HepG2 (cell line): ENCODE results near the gene ARPC1B. TPM values are rescaled to one million over a fixed set of nuclear protein-coding genes. Genes with fewer than 3 reads are reported as not detected.

Experiments used
- CENPBD1 ChIP-seq: sonication (generic); formaldehyde crosslinking; IDR thresholded peaks from 2 replicates; pipeline ENCODE4 v1.8.0; 2022; ENCODE audit warnings: missing genetic modification reagents, low read depth, mild to moderate bottlenecking, borderline replicate concordance
- FOSL2 ChIP-seq: sonication (generic); formaldehyde crosslinking; IDR thresholded peaks from 2 replicates; pipeline ENCODE4 v1.4.0; 2020; ENCODE audit warnings: missing genetic modification reagents
- GABPA ChIP-seq, 2 experiments: IDR thresholded peaks; 2 replicates each; pipeline ENCODE4 v1.6.1; 2011 to 2016; ENCODE audit warnings: low read depth in 2 of 2, low read length in 1 of 2, missing biosample characterization in 1 of 2, missing genetic modification characterization in 1 of 2
- GZF1 ChIP-seq: sonication (generic); formaldehyde crosslinking; IDR thresholded peaks from 2 replicates; pipeline ENCODE4 v1.5.1; 2020; ENCODE audit warnings: mild to moderate bottlenecking, missing genetic modification reagents
- HOXA3 ChIP-seq: sonication (generic); formaldehyde crosslinking; IDR thresholded peaks from 2 replicates; pipeline ENCODE4 v1.5.0; 2020; ENCODE audit warnings: missing genetic modification reagents
- ISX ChIP-seq: sonication (generic); formaldehyde crosslinking; conservative IDR thresholded peaks from 2 replicates; pipeline ENCODE4 v1.5.0; 2020; ENCODE audit warnings: missing genetic modification reagents
- MEIS2 ChIP-seq: sonication (generic); formaldehyde crosslinking; IDR thresholded peaks from 2 replicates; pipeline ENCODE4 v1.9.0; 2021; ENCODE audit warnings: mild to moderate bottlenecking, missing genetic modification reagents
- POLR2A ChIP-seq, 2 experiments: IDR thresholded peaks; 2 replicates each; pipeline ENCODE4 v1.6.1; 2011; ENCODE audit warnings: low read depth in 2 of 2, low read length in 2 of 2, mild to moderate bottlenecking in 1 of 2, moderate library complexity in 1 of 2; ENCODE audit not compliant: insufficient read depth in 1 of 2
- SP5 ChIP-seq: IDR thresholded peaks from 2 replicates; pipeline ENCODE4 v1.6.1; 2016; ENCODE audit warnings: low read depth, borderline replicate concordance
- THAP11 ChIP-seq: IDR thresholded peaks from 2 replicates; pipeline ENCODE4 v1.6.1; 2016; ENCODE audit warnings: missing biosample characterization, missing genetic modification reagents
- ZBTB3 ChIP-seq: sonication (generic); formaldehyde crosslinking; IDR thresholded peaks from 2 replicates; pipeline ENCODE4 v1.4.0; 2020; ENCODE audit warnings: low read depth, mild to moderate bottlenecking, moderate library complexity, missing genetic modification reagents, borderline replicate concordance
- ZBTB7B ChIP-seq: sonication (generic); formaldehyde crosslinking; IDR thresholded peaks from 2 replicates; pipeline ENCODE4 v1.4.0; 2020; ENCODE audit warnings: missing genetic modification reagents
- ZFYVE20 ChIP-seq: sonication (generic); formaldehyde crosslinking; IDR thresholded peaks from 2 replicates; pipeline ENCODE4 v1.8.0; 2023; ENCODE audit warnings: low read depth, mild to moderate bottlenecking, moderate library complexity, missing genetic modification reagents, borderline replicate concordance
- ZNF296 ChIP-seq: sonication (generic); formaldehyde crosslinking; conservative IDR thresholded peaks from 2 replicates; pipeline ENCODE4 v1.5.0; 2020; ENCODE audit warnings: mild to moderate bottlenecking, missing genetic modification reagents
- ZNF441 ChIP-seq: sonication (generic); formaldehyde crosslinking; IDR thresholded peaks from 2 replicates; pipeline ENCODE4 v1.7.0; 2021; ENCODE audit warnings: missing genetic modification reagents, borderline replicate concordance
- ZNF512B ChIP-seq: sonication (generic); formaldehyde crosslinking; IDR thresholded peaks from 2 replicates; pipeline ENCODE4 v1.5.1; 2020; ENCODE audit warnings: missing genetic modification reagents, mild to moderate bottlenecking, borderline replicate concordance
- ZNF547 ChIP-seq: sonication (generic); formaldehyde crosslinking; IDR thresholded peaks from 2 replicates; pipeline ENCODE4 v1.5.1; 2020; ENCODE audit warnings: mild to moderate bottlenecking, missing genetic modification reagents
- ZNF556 ChIP-seq: sonication (generic); formaldehyde crosslinking; IDR thresholded peaks from 2 replicates; pipeline ENCODE4 v1.4.0; 2020; ENCODE audit warnings: mild to moderate bottlenecking, missing genetic modification reagents, borderline replicate concordance
- ZNF569 ChIP-seq: sonication (generic); formaldehyde crosslinking; IDR thresholded peaks from 2 replicates; pipeline ENCODE4 v1.5.0; 2020; ENCODE audit warnings: mild to moderate bottlenecking, missing genetic modification reagents, moderate library complexity, borderline replicate concordance
- ZNF629 ChIP-seq: sonication (generic); formaldehyde crosslinking; conservative IDR thresholded peaks from 2 replicates; pipeline ENCODE4 v1.5.0; 2020; ENCODE audit warnings: missing genetic modification reagents
- ZNF720 ChIP-seq: sonication (generic); formaldehyde crosslinking; IDR thresholded peaks from 2 replicates; pipeline ENCODE4 v1.4.0; 2020; ENCODE audit warnings: missing genetic modification reagents
- ZNF724P ChIP-seq: sonication (generic); formaldehyde crosslinking; IDR thresholded peaks from 2 replicates; pipeline ENCODE4 v1.8.0; 2022; ENCODE audit warnings: missing genetic modification reagents, borderline replicate concordance
- ZNF75D ChIP-seq: sonication (generic); formaldehyde crosslinking; IDR thresholded peaks from 2 replicates; pipeline ENCODE4 v1.8.1; 2023; ENCODE audit warnings: missing genetic modification reagents, mild to moderate bottlenecking, borderline replicate concordance
- ZNF792 ChIP-seq: IDR thresholded peaks from 2 replicates; pipeline ENCODE4 v1.6.1; 2016
- ZSCAN9 ChIP-seq: IDR thresholded peaks from 2 replicates; pipeline ENCODE4 v1.6.1; 2016; ENCODE audit warnings: borderline replicate concordance
- polyA plus RNA-seq, 8 experiments: library from polyadenylated mRNA; depleted of rRNA in 3 of 8; stranded (reverse) in 7 of 8; unstranded in 1 of 8; fragments of >200 nt; fragmentation: Illumina TruSeq in 4 of 8; extraction: Trizol in 4 of 8; gene quantifications; 2 replicates each; pipeline versions ENCODE4 v1.2.1 to v1.2.3, GENCODE V29; 2011 to 2016; ENCODE audit warnings: low read depth in 4 of 8, missing spikeins in 1 of 8, mixed read lengths in 1 of 8; ENCODE audit not compliant: insufficient read depth in 1 of 8
- total RNA-seq, 5 experiments: library from RNA; depleted of rRNA; stranded (reverse); fragments of >200 nt; fragmentation: Illumina TruSeq; extraction: Trizol; gene quantifications; 2 replicates each; pipeline ENCODE4 v1.2.3, GENCODE V29; 2016; ENCODE audit warnings: low read depth in 1 of 5
- TF ChIP-seq, protein P1 (sequence below): sonication (generic); formaldehyde crosslinking; IDR thresholded peaks from 2 replicates; pipeline ENCODE4 v1.4.0; 2020; ENCODE audit warnings: missing genetic modification reagents, low read depth, mild to moderate bottlenecking, borderline replicate concordance
- TF ChIP-seq, protein P2 (sequence below): sonication (generic); formaldehyde crosslinking; IDR thresholded peaks from 2 replicates; pipeline ENCODE4 v1.8.0; 2022; ENCODE audit warnings: mild to moderate bottlenecking, missing genetic modification reagents

ARPC1B gene
- total and polyA plus RNA-seq, 2 of the 13 experiments (the other 11 are each of a cell fraction or from before 2014, with no cell fraction given), result 72.9 to 89.1 TPM

GRCh38 chr7:99407872-99408378 lies 33.4 kb downstream of the ARPC1B start (continued):
- TF ChIP-seq GZF1 (0 out of 2 replicates have a peak, but pooled peaks have one; percentile 18), ZNF792 (no peak), ZNF547 (no peak), ZNF724P (CRISPR knock-in tag) (no peak), ZNF556 (CRISPR knock-in tag) (0 out of 2 replicates have a peak, but pooled peaks have one; percentile 12), THAP11 (no peak), SP5 (CRISPR knock-in tag) (no peak), GABPA (IDR thresholded peaks at IDR 0.05; ENCODE audit: low read depth, low read length) (no peak), GABPA (CRISPR knock-in tag; IDR thresholded peaks at IDR 0.05; ENCODE audit: low read depth) (peak; percentile 44; the same call in 1 of the 2 replicates), ZNF296 (CRISPR knock-in tag) (no peak), MEIS2 (CRISPR knock-in tag) (no peak), ZNF75D (peak; percentile 53; the same call in 1 of the 2 replicates), ZNF512B (no peak), HOXA3 (CRISPR knock-in tag) (no peak), ZFYVE20 (CRISPR knock-in tag) (no peak), ZSCAN9 (CRISPR knock-in tag) (no peak), POLR2A (IDR thresholded peaks at IDR 0.05; ENCODE audit: insufficient read depth in 1 of 2, low read depth in 2 of 2, low read length in 2 of 2) (peak in 1 of 2 experiments; percentile 71; a peak in 3 of 4 replicates), ZNF569 (no peak), ISX (CRISPR knock-in tag) (peak; percentile 72; the same call in 1 of the 2 replicates), FOSL2 (CRISPR knock-in tag) (peak; percentile 2; the same call in 1 of the 2 replicates), ZNF441 (CRISPR knock-in tag) (0 out of 2 replicates have a peak, but pooled peaks have one; percentile 26), ZBTB3 (CRISPR knock-in tag) (no peak), CENPBD1 (CRISPR knock-in tag) (no peak), ZNF720 (CRISPR knock-in tag) (no peak), ZBTB7B (no peak), ZNF629 (CRISPR knock-in tag) (0 out of 2 replicates have a peak, but pooled peaks have one; percentile 4)
- TF ChIP-seq, protein P1, sequence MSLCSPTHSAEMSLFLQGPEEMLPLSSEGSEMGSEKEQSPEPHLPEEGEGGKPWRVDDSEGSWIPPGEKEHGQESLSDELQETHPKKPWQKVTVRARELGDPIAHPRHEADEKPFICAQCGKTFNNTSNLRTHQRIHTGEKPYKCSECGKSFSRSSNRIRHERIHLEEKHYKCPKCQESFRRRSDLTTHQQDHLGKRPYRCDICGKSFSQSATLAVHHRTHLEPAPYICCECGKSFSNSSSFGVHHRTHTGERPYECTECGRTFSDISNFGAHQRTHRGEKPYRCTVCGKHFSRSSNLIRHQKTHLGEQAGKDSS (CRISPR knock-in tag), result peak; percentile 48; the same call in 1 of the 2 replicates
- TF ChIP-seq, protein P2, sequence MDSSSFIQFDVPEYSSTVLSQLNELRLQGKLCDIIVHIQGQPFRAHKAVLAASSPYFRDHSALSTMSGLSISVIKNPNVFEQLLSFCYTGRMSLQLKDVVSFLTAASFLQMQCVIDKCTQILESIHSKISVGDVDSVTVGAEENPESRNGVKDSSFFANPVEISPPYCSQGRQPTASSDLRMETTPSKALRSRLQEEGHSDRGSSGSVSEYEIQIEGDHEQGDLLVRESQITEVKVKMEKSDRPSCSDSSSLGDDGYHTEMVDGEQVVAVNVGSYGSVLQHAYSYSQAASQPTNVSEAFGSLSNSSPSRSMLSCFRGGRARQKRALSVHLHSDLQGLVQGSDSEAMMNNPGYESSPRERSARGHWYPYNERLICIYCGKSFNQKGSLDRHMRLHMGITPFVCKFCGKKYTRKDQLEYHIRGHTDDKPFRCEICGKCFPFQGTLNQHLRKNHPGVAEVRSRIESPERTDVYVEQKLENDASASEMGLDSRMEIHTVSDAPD (CRISPR knock-in tag), result no peak
